ENCODE results near the gene TRIOBP. TPM values are rescaled to one million over a fixed set of nuclear protein-coding genes. Genes with fewer than 3 reads are reported as not detected.
"Not testable (repeated sequence)": the region's sequence is repeated elsewhere in the genome, so short reads cannot be mapped to it uniquely, and the experiment has no call there.

TRIOBP gene
- total and polyA plus RNA-seq, 3 experiments from 2014 or later: 13.6 to 26.7 (median 26.1) TPM

- Histone ChIP-seq H3K4me3 (ENCODE audit: low read length) (no peak overlapping the region), H3K9me3 (ENCODE audit: low read length) (no peaks in the 10 kb centered on the region), H3K36me3 (ENCODE audit: insufficient read depth, low read length) (no peaks in the 10 kb centered on the region), H3K27ac (ENCODE audit: low read depth, low read length) (no peak overlapping the region), H3K27me3 (ENCODE audit: insufficient read depth, low read length, poor library complexity, severe bottlenecking) (no peaks in the 10 kb centered on the region), H3K4me1 (ENCODE audit: insufficient read depth, low read length) (no peaks in the 10 kb centered on the region)
- no peaks in the 10 kb centered on the region for H3K9me3 Mint-ChIP-seq
- H3K27me3 Mint-ChIP-seq: peaks cover 7 to 8% of the 10 kb centered on the region in 2 donors
- no peaks in the 10 kb centered on the region for H3K36me3 Mint-ChIP-seq
- ChIA-PET CTCF (no interaction called here), POLR2A (interaction anchor here (0.5 kb wide), 1 partner anchor 8 kb away, joined by 7 read pairs; no protein-coding TSS in a partner anchor)
- no peak overlapping the region for H3K27ac Mint-ChIP-seq
- H3K4me1 Mint-ChIP-seq: no peaks in the 10 kb centered on the region
- DNase-seq: no peak
- H3K4me3 Mint-ChIP-seq: no peak overlapping the region
These were observed 85.7 kb downstream of the TRIOBP start for GRCh38 chr22:37782340-37783168.

DNA sequence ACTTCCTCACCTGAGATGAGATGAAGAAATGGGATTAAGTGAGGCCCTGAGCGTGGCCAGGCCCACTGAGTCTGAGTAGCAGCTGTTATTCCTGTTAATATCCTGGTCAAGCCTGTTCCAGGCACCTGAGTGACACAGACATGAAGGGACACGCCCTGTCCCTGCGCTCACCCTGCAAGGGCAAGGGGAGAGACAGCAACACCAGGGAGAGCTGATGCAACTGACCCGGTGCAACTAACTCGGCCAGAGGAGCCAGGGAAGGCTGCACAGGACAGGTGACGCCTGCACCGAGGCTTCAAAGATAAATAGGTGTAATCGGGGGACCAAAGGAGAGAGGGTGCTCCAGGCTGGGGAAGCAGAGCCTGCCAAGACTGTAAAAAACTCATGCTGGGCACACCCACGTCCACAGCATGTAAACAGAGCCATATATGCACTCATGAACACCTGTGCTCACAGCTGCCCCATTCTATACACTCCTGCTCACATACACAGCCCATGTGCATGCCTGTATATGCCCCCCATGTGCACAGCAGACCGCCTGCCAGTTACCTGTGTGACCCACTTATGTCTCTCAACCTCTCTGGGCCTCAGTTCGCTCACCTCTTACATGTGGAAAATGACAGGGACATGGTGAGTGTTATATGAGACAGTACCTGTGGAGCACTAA lies 88.1 kb downstream of the TRIOBP start:
- H3K4me3 Mint-ChIP-seq: no peak overlapping the region
- H3K36me3 Mint-ChIP-seq: no peaks in the 10 kb centered on the region
- Histone ChIP-seq H3K27me3 (ENCODE audit: insufficient read depth, low read length, poor library complexity, severe bottlenecking) (no peaks in the 10 kb centered on the region), H3K9me3 (ENCODE audit: low read length) (no peaks in the 10 kb centered on the region), H3K4me1 (ENCODE audit: insufficient read depth, low read length) (no peaks in the 10 kb centered on the region), H3K36me3 (ENCODE audit: insufficient read depth, low read length) (no peaks in the 10 kb centered on the region), H3K4me3 (ENCODE audit: low read length) (no peak overlapping the region), H3K27ac (ENCODE audit: low read depth, low read length) (no peak overlapping the region)
- no peaks in the 10 kb centered on the region for H3K9me3 Mint-ChIP-seq
- H3K27me3 Mint-ChIP-seq: peaks cover 7 to 8% of the 10 kb centered on the region in 2 donors
- POLR2A ChIA-PET: no interaction called here
- CTCF ChIA-PET: no interaction called here
- no peak for DNase-seq
- no peaks in the 10 kb centered on the region for H3K4me1 Mint-ChIP-seq
- peak overlapping the region in 1 of 8 donors; percentile 47 for H3K27ac Mint-ChIP-seq

GRCh38 chr22:37790234-37790633 lies 93.4 kb downstream of the TRIOBP start:
- ChIA-PET CTCF (no interaction called here), POLR2A (no interaction called here)
- Mint-ChIP-seq H3K4me3 (no peak overlapping the region), H3K4me1 (no peaks in the 10 kb centered on the region), H3K27ac (no peak overlapping the region), H3K27me3 (peaks cover 0 to 3% of the 10 kb centered on the region in 2 donors), H3K9me3 (no peaks in the 10 kb centered on the region), H3K36me3 (no peaks in the 10 kb centered on the region)
- Histone ChIP-seq H3K27ac (ENCODE audit: low read depth, low read length) (no peak overlapping the region), H3K4me3 (ENCODE audit: low read length) (no peak overlapping the region), H3K36me3 (ENCODE audit: insufficient read depth, low read length) (no peaks in the 10 kb centered on the region), H3K9me3 (ENCODE audit: low read length) (no peaks in the 10 kb centered on the region), H3K27me3 (ENCODE audit: insufficient read depth, low read length, poor library complexity, severe bottlenecking) (no peaks in the 10 kb centered on the region), H3K4me1 (ENCODE audit: insufficient read depth, low read length) (no peaks in the 10 kb centered on the region)
- DNase-seq: no peak

- Mint-ChIP-seq H3K4me3 (no peak overlapping the region), H3K9me3 (no peaks in the 10 kb centered on the region), H3K4me1 (no peaks in the 10 kb centered on the region), H3K27me3 (no peaks in the 10 kb centered on the region), H3K27ac (no peak overlapping the region), H3K36me3 (no peaks in the 10 kb centered on the region)
- no peak overlapping the region for H3K4me3 ChIP-seq (ENCODE audit: low read length)
- H3K27ac ChIP-seq (ENCODE audit: low read depth, low read length): no peak overlapping the region
- H3K36me3 ChIP-seq (ENCODE audit: insufficient read depth, low read length): no peaks in the 10 kb centered on the region
- H3K4me1 ChIP-seq (ENCODE audit: insufficient read depth, low read length): no peaks in the 10 kb centered on the region
- H3K9me3 ChIP-seq (ENCODE audit: low read length): no peaks in the 10 kb centered on the region
- DNase-seq: no peak
- ChIA-PET CTCF (interaction anchor here (0.7 kb wide), 1 partner anchor 695 kb away, joined by 5 read pairs; no protein-coding TSS in a partner anchor), POLR2A (interaction anchor here (0.6 kb wide), 1 partner anchor 15 kb away, joined by 3 read pairs; no protein-coding TSS in a partner anchor)
- H3K27me3 ChIP-seq (ENCODE audit: insufficient read depth, low read length, poor library complexity, severe bottlenecking): no peaks in the 10 kb centered on the region
These were observed 95.6 kb downstream of the TRIOBP start for GRCh38 chr22:37792494-37792893.

- Mint-ChIP-seq H3K4me1 (no peaks in the 10 kb centered on the region), H3K27ac (no peak overlapping the region), H3K4me3 (no peak overlapping the region), H3K9me3 (no peaks in the 10 kb centered on the region), H3K36me3 (no peaks in the 10 kb centered on the region), H3K27me3 (peaks cover 0 to 4% of the 10 kb centered on the region in 2 donors)
- H3K36me3 ChIP-seq (ENCODE audit: insufficient read depth, low read length): no peaks in the 10 kb centered on the region
- no peak for DNase-seq
- ChIA-PET CTCF (no interaction called here), POLR2A (no interaction called here)
- no peak overlapping the region for H3K4me3 ChIP-seq (ENCODE audit: low read length)
- H3K27ac ChIP-seq (ENCODE audit: low read depth, low read length): no peak overlapping the region
- H3K4me1 ChIP-seq (ENCODE audit: insufficient read depth, low read length): no peaks in the 10 kb centered on the region
- H3K27me3 ChIP-seq (ENCODE audit: insufficient read depth, low read length, poor library complexity, severe bottlenecking): no peaks in the 10 kb centered on the region
- H3K9me3 ChIP-seq (ENCODE audit: low read length): no peaks in the 10 kb centered on the region
These were observed 97.5 kb downstream of the TRIOBP start for GRCh38 chr22:37794376-37794775.

GRCh38 chr22:37796079-37796478 lies 99.2 kb downstream of the TRIOBP start:
- Histone ChIP-seq H3K27me3 (ENCODE audit: insufficient read depth, low read length, poor library complexity, severe bottlenecking) (no peaks in the 10 kb centered on the region), H3K4me3 (ENCODE audit: low read length) (no peak overlapping the region), H3K27ac (ENCODE audit: low read depth, low read length) (no peak overlapping the region), H3K36me3 (ENCODE audit: insufficient read depth, low read length) (no peaks in the 10 kb centered on the region), H3K9me3 (ENCODE audit: low read length) (no peaks in the 10 kb centered on the region), H3K4me1 (ENCODE audit: insufficient read depth, low read length) (no peaks in the 10 kb centered on the region)
- ChIA-PET POLR2A (no interaction called here), CTCF (interaction anchor here (1.0 kb wide), 1 partner anchor 22 kb away, joined by 4 read pairs; no protein-coding TSS in a partner anchor)
- Mint-ChIP-seq H3K9me3 (no peaks in the 10 kb centered on the region), H3K4me1 (no peaks in the 10 kb centered on the region), H3K27ac (no peak overlapping the region), H3K27me3 (peaks cover 4 to 8% of the 10 kb centered on the region in 2 donors), H3K36me3 (no peaks in the 10 kb centered on the region), H3K4me3 (no peak overlapping the region)
- no peak for DNase-seq

DNA sequence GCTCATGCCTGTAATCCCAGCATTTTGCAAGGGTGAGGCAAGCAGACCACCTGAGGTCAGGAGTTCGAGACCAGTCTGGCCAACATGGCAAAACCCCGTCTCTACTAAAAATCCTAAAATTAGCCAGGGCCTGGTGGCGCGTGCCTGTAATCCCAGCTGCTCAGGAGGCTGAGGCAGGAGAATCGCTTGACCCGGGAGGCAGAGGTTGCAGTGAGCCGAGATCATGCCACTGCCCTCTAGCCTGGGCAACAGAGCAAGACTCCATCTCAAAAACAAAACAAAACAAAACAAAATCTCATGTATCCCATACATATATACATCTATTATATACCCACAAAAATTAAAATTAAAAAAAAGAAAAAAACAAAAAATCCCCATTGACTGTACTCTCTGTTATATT lies 100.4 kb downstream of the TRIOBP start:
- H3K36me3 Mint-ChIP-seq; H3K9me3 Mint-ChIP-seq; H3K36me3 ChIP-seq (ENCODE audit: insufficient read depth, low read length); POLR2A ChIA-PET; H3K4me3 Mint-ChIP-seq; H3K4me3 ChIP-seq (ENCODE audit: low read length); H3K4me1 Mint-ChIP-seq; H3K27me3 Mint-ChIP-seq; DNase-seq; H3K4me1 ChIP-seq (ENCODE audit: insufficient read depth, low read length); H3K27ac Mint-ChIP-seq; H3K9me3 ChIP-seq (ENCODE audit: low read length); H3K27me3 ChIP-seq (ENCODE audit: insufficient read depth, low read length, poor library complexity, severe bottlenecking); H3K27ac ChIP-seq (ENCODE audit: low read depth, low read length); CTCF ChIA-PET: not testable (repeated sequence)

GRCh38 chr22:37797874-37798500 lies 101.1 kb downstream of the TRIOBP start:
- Histone ChIP-seq H3K27me3 (ENCODE audit: insufficient read depth, low read length, poor library complexity, severe bottlenecking) (no peaks in the 10 kb centered on the region), H3K4me3 (ENCODE audit: low read length) (no peak overlapping the region), H3K4me1 (ENCODE audit: insufficient read depth, low read length) (peaks cover 6% of the 10 kb centered on the region), H3K9me3 (ENCODE audit: low read length) (no peaks in the 10 kb centered on the region), H3K36me3 (ENCODE audit: insufficient read depth, low read length) (no peaks in the 10 kb centered on the region), H3K27ac (ENCODE audit: low read depth, low read length) (no peak overlapping the region)
- no peaks in the 10 kb centered on the region for H3K9me3 Mint-ChIP-seq
- H3K27ac Mint-ChIP-seq: no peak overlapping the region
- ChIA-PET POLR2A (no interaction called here), CTCF (no interaction called here)
- H3K4me3 Mint-ChIP-seq: no peak overlapping the region
- peaks cover 6 to 8% (median 8%) of the 10 kb centered on the region in 3 donors for H3K4me1 Mint-ChIP-seq
- H3K27me3 Mint-ChIP-seq: peaks cover 12 to 14% of the 10 kb centered on the region in 2 donors
- DNase-seq: no peak
- no peaks in the 10 kb centered on the region for H3K36me3 Mint-ChIP-seq

Measured in CD8-positive, alpha-beta memory T cell (primary cell).